ENCODE measurements around the gene MBLAC1.

Gene MBLAC1

GRCh38 chr7:100158229-100159098 is 31.7 kb downstream of the MBLAC1 start, which contains the start of gene TRAPPC14 (continued):
- TF ChIP-seq GLIS3 (CRISPR knock-in tag; IDR thresholded peaks at IDR 0.05), result peak; percentile 60; the same call in 1 of the 2 replicates
- TF ChIP-seq CSRNP3 (CRISPR knock-in tag; IDR thresholded peaks at IDR 0.05), result peak; percentile 30; the same call in 1 of the 2 replicates
- peak; percentile 16; the same call in 1 of the 2 replicates for TF ChIP-seq TSHZ2 (CRISPR knock-in tag; IDR thresholded peaks at IDR 0.05)

- no peak for ATAC-seq
- TF ChIP-seq PATZ1 (CRISPR knock-in tag; IDR thresholded peaks at IDR 0.05; ENCODE audit: borderline replicate concordance) (no peak), ZNF565 (CRISPR knock-in tag; conservative IDR thresholded peaks at IDR 0.05; ENCODE audit: low read depth) (no peak), ZFP3 (CRISPR knock-in tag; IDR thresholded peaks at IDR 0.05) (no peak), PPARA (CRISPR knock-in tag; IDR thresholded peaks at IDR 0.05; ENCODE audit: borderline replicate concordance) (no peak), CSDC2 (CRISPR knock-in tag; IDR thresholded peaks at IDR 0.05) (no peak), TSHZ2 (CRISPR knock-in tag; IDR thresholded peaks at IDR 0.05) (no peak), CSRNP3 (CRISPR knock-in tag; IDR thresholded peaks at IDR 0.05) (no peak), TCF4 (CRISPR knock-in tag; IDR thresholded peaks at IDR 0.05; ENCODE audit: borderline replicate concordance) (no peak), ZC3H10 (CRISPR knock-in tag; IDR thresholded peaks at IDR 0.05) (no peak), ZFP30 (CRISPR knock-in tag; IDR thresholded peaks at IDR 0.05) (no peak), BACH2 (CRISPR knock-in tag; IDR thresholded peaks at IDR 0.05; ENCODE audit: borderline replicate concordance) (no peak)
These were observed 32.4 kb downstream of the MBLAC1 start for GRCh38 chr7:100159099-100159623.

GRCh38 chr7:100160067-100160466 is 33.3 kb downstream of the MBLAC1 start:
- no peak for TF ChIP-seq PPARA (CRISPR knock-in tag; IDR thresholded peaks at IDR 0.05; ENCODE audit: borderline replicate concordance)
- no peak for TF ChIP-seq ESRRG (CRISPR knock-in tag; IDR thresholded peaks at IDR 0.05)
- TF ChIP-seq ISL1 (CRISPR knock-in tag; IDR thresholded peaks at IDR 0.05), result no peak
- no peak for TF ChIP-seq ZFP3 (CRISPR knock-in tag; IDR thresholded peaks at IDR 0.05)
- no peak for TF ChIP-seq ZNF70 (CRISPR knock-in tag; IDR thresholded peaks at IDR 0.05)
- TF ChIP-seq POU6F1 (CRISPR knock-in tag; IDR thresholded peaks at IDR 0.05; ENCODE audit: borderline replicate concordance, low read depth), result no peak
- ATAC-seq, result no peak

All from SK-N-SH treated with all-trans-retinoic acid at 6 μM for 48 hours (cell line).